Type B pancreatic cell (in vitro differentiated cells): ENCODE data around the gene RPP25. TPM values are rescaled to one million over a fixed set of nuclear protein-coding genes. Genes with fewer than 3 reads are reported as not detected.

Experiments used
- DNase-seq: peaks from one replicate; pipeline ENCODE4 v3.0.0; 2021; ENCODE audit warnings: mixed read lengths; ENCODE audit not compliant: unreplicated experiment; ENCODE audit errors: extremely low spot score
- H3K27ac Mint-ChIP-seq: 2 replicates; pipeline ENCODE4 v1.8.0; 2021; ENCODE audit warnings: mild to moderate bottlenecking, mixed read lengths
- H3K27me3 Mint-ChIP-seq: 2 replicates; pipeline ENCODE4 v1.8.0; 2021; ENCODE audit warnings: mixed read lengths
- H3K36me3 Mint-ChIP-seq: 2 replicates; pipeline ENCODE4 v1.8.0; 2021; ENCODE audit warnings: mixed read lengths
- H3K4me1 Mint-ChIP-seq: one replicate; pipeline ENCODE4 v1.8.0; 2021; ENCODE audit warnings: mixed read lengths; ENCODE audit not compliant: unreplicated experiment
- H3K4me3 Mint-ChIP-seq: 2 replicates; pipeline ENCODE4 v1.8.0; 2021; ENCODE audit warnings: mild to moderate bottlenecking, mixed read lengths
- H3K9me3 Mint-ChIP-seq: 2 replicates; pipeline ENCODE4 v1.8.0; 2021; ENCODE audit warnings: mixed read lengths
- CTCF ChIP-seq: fragments of 200-600 bp; sonication (generic); conservative IDR thresholded peaks from 2 replicates; pipeline ENCODE4 v1.5.0; 2021; ENCODE audit warnings: antibody characterized with exemption, mild to moderate bottlenecking
- total RNA-seq: library from RNA; stranded (reverse); gene quantifications from 2 replicates; pipeline ENCODE4 v1.2.1, GENCODE V29; 2021; ENCODE audit warnings: low replicate concordance

RPP25 gene
- total RNA-seq, 1 donor from 2014 or later = 9.9 TPM

DNA sequence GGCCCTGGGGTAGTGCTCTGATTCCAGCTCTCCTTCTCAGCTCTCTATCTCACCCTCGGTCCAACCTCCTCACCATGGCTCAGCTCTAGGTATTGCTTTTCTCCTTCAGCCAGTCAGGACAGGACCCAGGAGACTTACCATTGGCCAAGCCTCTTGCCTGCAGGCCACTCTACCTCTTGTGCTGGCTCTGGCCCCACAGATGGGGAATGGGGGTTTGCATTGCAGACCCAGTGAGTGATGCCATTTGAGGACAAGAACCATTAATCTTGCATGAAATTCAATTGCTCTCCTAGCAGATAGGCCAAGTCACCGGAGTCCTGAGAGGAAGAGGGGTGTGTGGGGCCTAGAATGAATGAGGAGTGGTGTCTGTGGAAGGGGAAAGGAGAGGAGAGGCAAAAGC, 6.1 kb upstream of the RPP25 start:
- Mint-ChIP-seq H3K27ac (no peak overlapping the region), H3K36me3 (no peaks in the 10 kb centered on the region), H3K27me3 (peaks cover 71% of the 10 kb centered on the region), H3K4me1 (peaks cover 18% of the 10 kb centered on the region), H3K4me3 (no peak overlapping the region), H3K9me3 (no peaks in the 10 kb centered on the region)
- DNase-seq = no peak
- TF ChIP-seq CTCF = no peak

GRCh38 chr15:74962219-74962618, 5.6 kb upstream of the RPP25 start:
- Mint-ChIP-seq H3K4me3 (no peak overlapping the region), H3K27ac (no peak overlapping the region), H3K36me3 (no peaks in the 10 kb centered on the region), H3K4me1 (peaks cover 18% of the 10 kb centered on the region), H3K27me3 (peaks cover 75% of the 10 kb centered on the region), H3K9me3 (no peaks in the 10 kb centered on the region)
- DNase-seq = no peak
- TF ChIP-seq CTCF = no peak

GRCh38 chr15:74961616-74962015, 5.0 kb upstream of the RPP25 start:
- Mint-ChIP-seq H3K36me3 (no peaks in the 10 kb centered on the region), H3K27ac (peak overlapping the region; percentile 35), H3K4me1 (peaks cover 18% of the 10 kb centered on the region), H3K9me3 (no peaks in the 10 kb centered on the region), H3K4me3 (no peak overlapping the region), H3K27me3 (peaks cover 75% of the 10 kb centered on the region)
- no peak for DNase-seq
- no peak for TF ChIP-seq CTCF

- Mint-ChIP-seq H3K9me3 (no peaks in the 10 kb centered on the region), H3K4me3 (no peak overlapping the region), H3K27ac (peak overlapping the region; percentile 35), H3K27me3 (peaks cover 75% of the 10 kb centered on the region), H3K4me1 (peaks cover 18% of the 10 kb centered on the region), H3K36me3 (no peaks in the 10 kb centered on the region)
- DNase-seq = no peak
- no peak for TF ChIP-seq CTCF
Observed at GRCh38 chr15:74960995-74961588, 4.5 kb upstream of the RPP25 start.

DNA sequence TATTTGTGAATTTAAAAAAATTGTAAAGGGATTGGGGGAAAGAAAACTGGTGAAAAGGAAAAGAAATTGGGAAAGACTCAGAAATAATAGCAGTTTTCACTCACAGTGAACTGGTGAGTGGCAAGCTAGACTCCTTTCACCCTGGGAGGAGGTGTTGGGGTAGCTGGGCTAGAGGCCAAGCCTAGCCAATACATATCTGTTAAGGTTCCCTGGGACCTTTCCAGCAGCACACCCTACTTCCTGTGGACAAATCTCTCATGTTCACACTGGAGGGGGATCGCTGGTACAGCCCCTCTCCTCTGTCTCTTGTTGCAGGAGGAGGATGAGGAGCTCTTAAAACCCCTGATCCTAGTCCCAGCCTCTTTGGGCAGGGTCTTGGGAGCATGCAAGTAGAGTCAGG, 3.7 kb upstream of the RPP25 start:
- Mint-ChIP-seq H3K27ac (no peak overlapping the region), H3K36me3 (no peaks in the 10 kb centered on the region), H3K4me1 (peaks cover 16% of the 10 kb centered on the region), H3K9me3 (no peaks in the 10 kb centered on the region), H3K4me3 (no peak overlapping the region), H3K27me3 (peaks cover 79% of the 10 kb centered on the region)
- TF ChIP-seq CTCF = no peak
- DNase-seq = no peak

GRCh38 chr15:74959586-74959939, 3.0 kb upstream of the RPP25 start:
- TF ChIP-seq CTCF = no peak
- Mint-ChIP-seq H3K27ac (peak overlapping the region; percentile 33), H3K9me3 (no peaks in the 10 kb centered on the region), H3K4me1 (peaks cover 10% of the 10 kb centered on the region), H3K4me3 (peak overlapping the region; percentile 85), H3K36me3 (no peaks in the 10 kb centered on the region), H3K27me3 (peaks cover 77% of the 10 kb centered on the region)
- no peak for DNase-seq
